ENCODE measurements around the gene ARHGEF11. TPM values are rescaled to one million over a fixed set of nuclear protein-coding genes. Genes with fewer than 3 reads are reported as not detected.

Gene ARHGEF11
- 20.3 and 26.0 TPM in 2 replicates for total RNA-seq

GRCh38 chr1:157045250-157046218 lies at the start of gene ARHGEF11:
Gene ARHGEF11, minus strand, starts transcription at chr1:157045742. Its CDS starts 1,412 bp downstream, at chr1:157044330.

GRCh38 chr1:156920233-156921052 lies 125.1 kb downstream of the ARHGEF11 start, which contains the start of gene LRRC71:
Gene LRRC71, plus strand, starts transcription at chr1:156920632. Its CDS starts 172 bp downstream, at chr1:156920804.

GRCh38 chr1:156893048-156893953 lies 152.2 kb downstream of the ARHGEF11 start, which contains the start of gene PEAR1:
Gene PEAR1, plus strand, starts transcription at chr1:156893718. Its CDS starts 10,209 bp downstream, at chr1:156903927.

Other genes starting within 250 kb of the ARHGEF11 start
- gene SH2D2A, start 228.9 kb downstream of the ARHGEF11 start, total RNA-seq: 0.32 TPM in 1 of 2 replicates, not detected in the other
- under 0.01 TPM in 1 of 2 replicates, not detected in the other for gene INSRR, start 186.6 kb downstream of the ARHGEF11 start, total RNA-seq
- 0.09 and 0.16 TPM in 2 replicates for gene NTRK1, start 184.9 kb downstream of the ARHGEF11 start, total RNA-seq
- 0.09 and 2.5 TPM in 2 replicates for gene PEAR1, start 152.0 kb downstream of the ARHGEF11 start, total RNA-seq
- not detected in 2 replicates for gene LRRC71, start 125.1 kb downstream of the ARHGEF11 start, total RNA-seq
- gene ETV3L, start 54.1 kb upstream of the ARHGEF11 start, total RNA-seq: not detected in 2 replicates
- 11.2 and 12.0 TPM in 2 replicates for gene ETV3, start 92.7 kb upstream of the ARHGEF11 start, total RNA-seq

Measured in bronchial smooth muscle cell (primary cell).